Endothelial cell of umbilical vein (primary cell): Measurements from ENCODE around the gene RABL3. TPM values are rescaled to one million over a fixed set of nuclear protein-coding genes. Genes with fewer than 3 reads are reported as not detected.

Experiments used
- BruUV-seq: library from RNA; stranded (reverse); fragments of 400-500 nt; replicated peaks from 2 replicates; lab custom pipeline; 2021; lab: Mats Ljungman, UMichigan
- CTCF ChIA-PET: fragments of 300-600, 350-600 bp; sonication (Branson Sonifier 250); formaldehyde crosslinking; loops from one replicate; lab custom pipeline; 2021; ENCODE audit warnings: antibody characterized with exemption, inconsistent platforms; lab: Charles Lee
- POLR2A ChIA-PET: fragments of 300-600, 350-600 bp; sonication (Branson Sonifier 250); formaldehyde crosslinking; loops from one replicate; lab custom pipeline; 2021; ENCODE audit warnings: antibody characterized with exemption, inconsistent platforms; lab: Charles Lee
- DNase-seq: peaks from one replicate; pipeline ENCODE4 v3.0.0-alpha.2; 2011; ENCODE audit warnings: low read depth, low spot score
- FAIRE-seq: peaks from 2 replicates; lab custom pipeline; 2011; peaks lifted over from hg19 to GRCh38; lab: Jason Lieb, UNC
- H2AFZ ChIP-seq: 2 replicates; pipeline ENCODE4 v1.6.0; 2012; ENCODE audit warnings: low read depth, low read length, control low read depth, inconsistent platforms
- H3K27ac ChIP-seq: 2 replicates; pipeline ENCODE4 v1.5.1; 2011; ENCODE audit warnings: low read depth, mild to moderate bottlenecking, control low read depth, low read length, moderate library complexity; ENCODE audit not compliant: insufficient read depth
- H3K27me3 ChIP-seq, 2 experiments: 2 replicates each; pipeline versions ENCODE4 v1.6.0 to v1.6.1; 2011; ENCODE audit warnings: low read length in 2 of 2, mixed read lengths in 1 of 2; ENCODE audit not compliant: control insufficient read depth in 2 of 2, insufficient read depth in 2 of 2
- H3K36me3 ChIP-seq, 2 experiments: 2 replicates in 1 of 2; 3 replicates in 1 of 2; pipeline ENCODE4 v1.5.1; 2011; ENCODE audit warnings: low read length in 2 of 2, mild to moderate bottlenecking in 1 of 2, moderate library complexity in 1 of 2; ENCODE audit not compliant: control insufficient read depth in 2 of 2, insufficient read depth in 2 of 2; ENCODE audit errors: extremely low read depth in 1 of 2
- H3K4me1 ChIP-seq: 3 replicates; pipeline ENCODE4 v1.5.1; 2011; ENCODE audit warnings: mild to moderate bottlenecking, low read length; ENCODE audit not compliant: control insufficient read depth, insufficient read depth; ENCODE audit errors: extremely low read depth
- H3K4me2 ChIP-seq: 2 replicates; pipeline ENCODE4 v1.6.1; 2011; ENCODE audit warnings: low read length, control low read depth, mixed read lengths; ENCODE audit not compliant: insufficient read depth
- H3K4me3 ChIP-seq, 3 experiments: fragments of 200-600 bp in 1 of 3; sonication (generic), shearing (Covaris generic) in 1 of 3; replicated peaks in 1 of 3; 2 replicates each; pipeline ENCODE4 v1.5.1; 2011 to 2016; ENCODE audit warnings: control low read depth in 3 of 3, low read length in 3 of 3, mild to moderate bottlenecking in 2 of 3, inconsistent platforms in 1 of 3, low read depth in 1 of 3, moderate library complexity in 1 of 3; ENCODE audit not compliant: insufficient read depth in 1 of 3
- H3K79me2 ChIP-seq: 2 replicates; pipeline ENCODE4 v1.6.0; 2012; ENCODE audit warnings: low read length, inconsistent platforms; ENCODE audit not compliant: control insufficient read depth, insufficient read depth
- H3K9ac ChIP-seq: replicated peaks from 2 replicates; pipeline ENCODE3; 2011; ENCODE audit warnings: low read length, control low read depth; ENCODE audit not compliant: insufficient read depth; ENCODE audit errors: extremely low read depth
- H3K9me1 ChIP-seq: replicated peaks from 3 replicates; pipeline ENCODE4 v1.6.0; 2011; ENCODE audit warnings: mild to moderate bottlenecking, low read length; ENCODE audit not compliant: control insufficient read depth, insufficient read depth; ENCODE audit errors: extremely low read depth
- H3K9me3 ChIP-seq: replicated peaks from 2 replicates; pipeline ENCODE4 v1.5.1; 2012; ENCODE audit warnings: low read length, inconsistent platforms; ENCODE audit not compliant: control insufficient read depth, insufficient read depth
- H4K20me1 ChIP-seq: replicated peaks from 2 replicates; pipeline ENCODE3; 2011; ENCODE audit warnings: mild to moderate bottlenecking, low read length; ENCODE audit not compliant: control insufficient read depth, insufficient read depth; ENCODE audit errors: extremely low read depth
- EZH2 ChIP-seq: IDR thresholded peaks from 2 replicates; pipeline ENCODE4 v1.6.1; 2012; ENCODE audit warnings: borderline replicate concordance, low read depth, mild to moderate bottlenecking, moderate library complexity, low read length, inconsistent platforms; ENCODE audit not compliant: severe bottlenecking
- FOS ChIP-seq: IDR thresholded peaks from 2 replicates; pipeline ENCODE4 v1.6.1; 2011; ENCODE audit warnings: mild to moderate bottlenecking, low read length, moderate library complexity, borderline replicate concordance; ENCODE audit not compliant: insufficient read depth
- GATA2 ChIP-seq: IDR thresholded peaks from 2 replicates; pipeline ENCODE4 v1.7.0; 2011; ENCODE audit warnings: low read depth, mild to moderate bottlenecking, moderate library complexity, mixed read lengths, low read length; ENCODE audit not compliant: insufficient read length, insufficient read depth
- JUN ChIP-seq: IDR thresholded peaks from 2 replicates; pipeline ENCODE4 v1.6.1; 2011; ENCODE audit warnings: borderline replicate concordance, low read depth; ENCODE audit not compliant: insufficient read length, insufficient read depth
- MAX ChIP-seq: IDR thresholded peaks from 2 replicates; pipeline ENCODE4 v1.6.1; 2011; ENCODE audit not compliant: insufficient read depth, insufficient read length
- MYC ChIP-seq: IDR thresholded peaks from one replicate; pipeline ENCODE4 v1.6.1; 2011; ENCODE audit warnings: mild to moderate bottlenecking, low read depth, low read length
- POLR2A ChIP-seq: IDR thresholded peaks from 2 replicates; pipeline ENCODE4 v1.6.1; 2012; ENCODE audit warnings: low read depth, mild to moderate bottlenecking, control low read depth, low read length
- POLR2AphosphoS5 ChIP-seq: IDR thresholded peaks from 2 replicates; pipeline ENCODE4 v1.6.1; 2012; ENCODE audit warnings: low read depth, mild to moderate bottlenecking, control low read depth, low read length, moderate library complexity; ENCODE audit not compliant: insufficient read depth
- dilution Hi-C: fragments of 300-500 bp; cut with MboI; formaldehyde crosslinking; loops from one replicate; pipeline ENCODE4 v1.15.0; 2019; ENCODE audit warnings: low sequenced_read_pairs; ENCODE audit not compliant: extremely low pct_ligation_motif_present
- intact Hi-C: fragments of 100-400 bp; cut with micrococcal nuclease; formaldehyde crosslinking; loops from one replicate; pipeline ENCODE4 v1.10.0; 2022
- polyA plus RNA-seq, 4 experiments: library from polyadenylated mRNA; depleted of rRNA in 3 of 4; stranded (reverse) in 3 of 4; unstranded in 1 of 4; fragments of >200 nt; gene quantifications; 2 replicates each; pipeline versions ENCODE4 v1.2.1 to v1.2.3, GENCODE V29; 2011 to 2012; ENCODE audit warnings: missing spikeins in 1 of 4
- total RNA-seq: library from RNA; stranded (reverse); gene quantifications from 2 replicates; pipeline ENCODE4 v1.2.3, GENCODE V29; 2021
- TF ChIP-seq, protein P1 (sequence below), 2 donors: IDR thresholded peaks; 1 replicate in 1 of 2; 2 replicates in 1 of 2; pipeline ENCODE4 v1.5.1; 2011; ENCODE audit warnings: low read length in 2 of 2, mild to moderate bottlenecking in 2 of 2, moderate library complexity in 2 of 2, control low read depth in 1 of 2, inconsistent platforms in 1 of 2, low read depth in 1 of 2; ENCODE audit not compliant: insufficient read depth in 1 of 2; ENCODE audit errors: extremely low read depth in 1 of 2

The RABL3 gene
- total and polyA plus RNA-seq, 2 donors (not counting 3 experiments of a cell fraction or from before 2014, with no cell fraction given): 4.3 to 24.9 TPM

GRCh38 chr3:120730576-120731542, 11.5 kb downstream of the RABL3 start:
- H4K20me1 ChIP-seq: no peaks in the 10 kb centered on the region
- no peaks in the 10 kb centered on the region for H3K9me1 ChIP-seq
- FAIRE-seq: no peak
- no peak for DNase-seq
- H3K36me3 ChIP-seq: no peaks in the 10 kb centered on the region
- H3K27ac ChIP-seq: no peak overlapping the region
- BruUV-seq: no TSS peak
- ChIA-PET CTCF (no interaction called here), POLR2A (no interaction called here)
- TF ChIP-seq POLR2A (no peak), MAX (no peak), EZH2 (no peak), JUN (no peak), GATA2 (no peak), MYC (no peak), FOS (no peak), POLR2AphosphoS5 (no peak)
- TF ChIP-seq, protein P1, sequence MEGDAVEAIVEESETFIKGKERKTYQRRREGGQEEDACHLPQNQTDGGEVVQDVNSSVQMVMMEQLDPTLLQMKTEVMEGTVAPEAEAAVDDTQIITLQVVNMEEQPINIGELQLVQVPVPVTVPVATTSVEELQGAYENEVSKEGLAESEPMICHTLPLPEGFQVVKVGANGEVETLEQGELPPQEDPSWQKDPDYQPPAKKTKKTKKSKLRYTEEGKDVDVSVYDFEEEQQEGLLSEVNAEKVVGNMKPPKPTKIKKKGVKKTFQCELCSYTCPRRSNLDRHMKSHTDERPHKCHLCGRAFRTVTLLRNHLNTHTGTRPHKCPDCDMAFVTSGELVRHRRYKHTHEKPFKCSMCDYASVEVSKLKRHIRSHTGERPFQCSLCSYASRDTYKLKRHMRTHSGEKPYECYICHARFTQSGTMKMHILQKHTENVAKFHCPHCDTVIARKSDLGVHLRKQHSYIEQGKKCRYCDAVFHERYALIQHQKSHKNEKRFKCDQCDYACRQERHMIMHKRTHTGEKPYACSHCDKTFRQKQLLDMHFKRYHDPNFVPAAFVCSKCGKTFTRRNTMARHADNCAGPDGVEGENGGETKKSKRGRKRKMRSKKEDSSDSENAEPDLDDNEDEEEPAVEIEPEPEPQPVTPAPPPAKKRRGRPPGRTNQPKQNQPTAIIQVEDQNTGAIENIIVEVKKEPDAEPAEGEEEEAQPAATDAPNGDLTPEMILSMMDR (IDR thresholded peaks at IDR 0.05; ENCODE audit: extremely low read depth in 1 of 2, insufficient read depth in 1 of 2, low read depth in 1 of 2, low read length in 2 of 2): no peak
- no peaks in the 10 kb centered on the region for H3K79me2 ChIP-seq
- H3K9ac ChIP-seq: no peak overlapping the region
- H3K4me3 ChIP-seq: no peak overlapping the region
- no peaks in the 10 kb centered on the region for H3K9me3 ChIP-seq
- H2AFZ ChIP-seq: no peak overlapping the region
- intact Hi-C loops: no loop called here
- H3K27me3 ChIP-seq: no peaks in the 10 kb centered on the region
- no peak overlapping the region for H3K4me2 ChIP-seq
- no peaks in the 10 kb centered on the region for H3K4me1 ChIP-seq
- dilution Hi-C loops: no loop called here
